H1 (cell line): ENCODE measurements around the gene TXNIP. TPM values are rescaled to one million over a fixed set of nuclear protein-coding genes. Genes with fewer than 3 reads are reported as not detected.

ENCODE experiments used
- CTCF ChIA-PET: fragments of 300-600 bp; sonication (Branson Sonifier 250); formaldehyde crosslinking; loops from one replicate; lab custom pipeline; 2021; ENCODE audit not compliant: partially characterized antibody; lab: Charles Lee
- POLR2A ChIA-PET: fragments of 300-600 bp; sonication (Branson Sonifier 250); formaldehyde crosslinking; loops from one replicate; lab custom pipeline; 2021; ENCODE audit warnings: inconsistent platforms; ENCODE audit not compliant: partially characterized antibody; lab: Charles Lee
- DNase-seq, 2 experiments: peaks; one replicate each; pipeline versions ENCODE4 v3.0.0 to v3.0.0-alpha.2; 2010 to 2022; ENCODE audit warnings: low spot score in 2 of 2, low read depth in 1 of 2, mixed read lengths in 1 of 2
- FAIRE-seq: peaks from 2 replicates; lab custom pipeline; 2011; peaks lifted over from hg19 to GRCh38; lab: Jason Lieb, UNC
- H2AFZ ChIP-seq: 2 replicates; pipeline ENCODE4 v1.8.1; 2012; ENCODE audit warnings: low read length, inconsistent platforms
- H2AK5ac ChIP-seq: 2 replicates; pipeline ENCODE4 v1.6.1; 2013; ENCODE audit warnings: low read depth, low read length
- H2BK120ac ChIP-seq: replicated peaks from 2 replicates; pipeline ENCODE3; 2013; ENCODE audit warnings: low read depth, low read length, inconsistent platforms
- H2BK12ac ChIP-seq: 2 replicates; pipeline ENCODE4 v1.6.1; 2013; ENCODE audit warnings: low read depth, low read length
- H2BK15ac ChIP-seq: 2 replicates; pipeline ENCODE4 v1.6.1; 2013; ENCODE audit warnings: low read length
- H2BK20ac ChIP-seq: 2 replicates; pipeline ENCODE4 v1.6.1; 2013; ENCODE audit warnings: low read length
- H2BK5ac ChIP-seq: 2 replicates; pipeline ENCODE4 v1.6.1; 2013; ENCODE audit warnings: low read depth, low read length
- H3K14ac ChIP-seq: 2 replicates; pipeline ENCODE4 v1.6.1; 2013; ENCODE audit warnings: inconsistent platforms; ENCODE audit not compliant: insufficient read length
- H3K18ac ChIP-seq: 2 replicates; pipeline ENCODE4 v1.6.1; 2013; ENCODE audit warnings: low read length; ENCODE audit errors: extremely low read depth
- H3K23ac ChIP-seq: 2 replicates; pipeline ENCODE4 v1.6.1; 2013; ENCODE audit warnings: inconsistent platforms; ENCODE audit not compliant: insufficient read length
- H3K23me2 ChIP-seq: 2 replicates; pipeline ENCODE4 v1.6.1; 2013; ENCODE audit warnings: low read depth, low read length
- H3K27ac ChIP-seq: 2 replicates; pipeline ENCODE4 v1.6.1; 2011; ENCODE audit warnings: low read depth, low read length, inconsistent platforms
- H3K27me3 ChIP-seq, 4 experiments: replicated peaks in 1 of 4; 1 replicate in 1 of 4; 2 replicates in 3 of 4; pipeline versions ENCODE4 v1.6.1 to v1.8.1; 2011 to 2013; ENCODE audit warnings: low read length in 3 of 4, mild to moderate bottlenecking in 3 of 4, inconsistent platforms in 2 of 4, mixed read lengths in 2 of 4, moderate library complexity in 1 of 4; ENCODE audit not compliant: control insufficient read depth in 3 of 4, insufficient read depth in 3 of 4; ENCODE audit errors: extremely low read depth in 1 of 4
- H3K36me3 ChIP-seq, 4 experiments: 2 replicates each; pipeline versions ENCODE4 v1.6.1 to v1.8.1; 2011 to 2013; ENCODE audit warnings: mild to moderate bottlenecking in 4 of 4, low read length in 3 of 4, moderate library complexity in 2 of 4, control low read depth in 1 of 4, inconsistent platforms in 1 of 4; ENCODE audit not compliant: insufficient read depth in 4 of 4, control insufficient read depth in 2 of 4
- H3K4ac ChIP-seq: replicated peaks from 2 replicates; pipeline ENCODE3; 2013; ENCODE audit warnings: low read length, low read depth, mixed read lengths, inconsistent platforms; ENCODE audit not compliant: insufficient read length
- H3K4me1 ChIP-seq, 4 experiments: replicated peaks in 1 of 4; 1 replicate in 1 of 4; 2 replicates in 3 of 4; pipeline versions ENCODE4 v1.6.1 to v1.8.1; 2011 to 2013; ENCODE audit warnings: low read length in 3 of 4, inconsistent platforms in 2 of 4, mixed read lengths in 1 of 4; ENCODE audit not compliant: insufficient read depth in 4 of 4, control insufficient read depth in 3 of 4
- H3K4me2 ChIP-seq, 2 experiments: 2 replicates each; pipeline versions ENCODE4 v1.6.1 to v1.8.1; 2011 to 2013; ENCODE audit warnings: low read depth in 2 of 2, low read length in 2 of 2, control low read depth in 1 of 2, inconsistent platforms in 1 of 2, mild to moderate bottlenecking in 1 of 2; ENCODE audit not compliant: insufficient read depth in 1 of 2
- H3K4me3 ChIP-seq, 4 experiments: fragments of 200-600, 300-600 bp in 1 of 4; sonication (generic), shearing (Covaris generic), sonication (Bioruptor Twin) in 1 of 4; 2 replicates each; pipeline versions ENCODE4 v1.5.1 to v1.8.1; 2011 to 2016; ENCODE audit warnings: low read length in 4 of 4, low read depth in 3 of 4, control low read depth in 2 of 4, inconsistent platforms in 2 of 4, mild to moderate bottlenecking in 2 of 4, mixed read lengths in 1 of 4, moderate library complexity in 1 of 4; ENCODE audit not compliant: insufficient read depth in 2 of 4; ENCODE audit errors: extremely low read depth in 1 of 4
- H3K56ac ChIP-seq: replicated peaks from 2 replicates; pipeline ENCODE3; 2013; ENCODE audit warnings: low read depth, mild to moderate bottlenecking, mixed read lengths, low read length, inconsistent platforms; ENCODE audit not compliant: insufficient read length
- H3K79me1 ChIP-seq: 2 replicates; pipeline ENCODE4 v1.6.1; 2013; ENCODE audit warnings: low read depth, low read length, control low read depth
- H3K79me2 ChIP-seq, 2 experiments: 2 replicates each; pipeline versions ENCODE4 v1.6.1 to v1.8.1; 2012 to 2013; ENCODE audit warnings: low read length in 2 of 2, mild to moderate bottlenecking in 2 of 2, inconsistent platforms in 1 of 2; ENCODE audit not compliant: insufficient read depth in 2 of 2, control insufficient read depth in 1 of 2
- H3K9ac ChIP-seq, 4 experiments: replicated peaks in 1 of 4; 1 replicate in 1 of 4; 2 replicates in 3 of 4; pipeline versions ENCODE4 v1.6.1 to v1.8.1; 2011 to 2013; ENCODE audit warnings: low read depth in 3 of 4, low read length in 3 of 4, control low read depth in 2 of 4, mild to moderate bottlenecking in 2 of 4, moderate library complexity in 2 of 4, inconsistent platforms in 1 of 4; ENCODE audit errors: extremely low read depth in 1 of 4
- H3K9me3 ChIP-seq, 2 experiments: 2 replicates each; pipeline versions ENCODE4 v1.6.1 to v1.8.1; 2012 to 2013; ENCODE audit warnings: mild to moderate bottlenecking in 2 of 2, moderate library complexity in 2 of 2, control low read depth in 1 of 2, inconsistent platforms in 1 of 2, low read depth in 1 of 2, low read length in 1 of 2, mixed read lengths in 1 of 2; ENCODE audit not compliant: insufficient read depth in 2 of 2
- H4K20me1 ChIP-seq, 2 experiments: replicated peaks in 1 of 2; 2 replicates each; pipeline versions ENCODE3 to v1.8.1; 2011 to 2013; ENCODE audit warnings: inconsistent platforms in 2 of 2, low read length in 2 of 2, mild to moderate bottlenecking in 1 of 2; ENCODE audit not compliant: insufficient read depth in 2 of 2, control insufficient read depth in 1 of 2
- H4K5ac ChIP-seq: 2 replicates; pipeline ENCODE4 v1.6.1; 2013; ENCODE audit warnings: low read length, low read depth, mixed read lengths, inconsistent platforms; ENCODE audit not compliant: insufficient read length
- H4K8ac ChIP-seq: 2 replicates; pipeline ENCODE4 v1.8.0; 2013; ENCODE audit warnings: mild to moderate bottlenecking, moderate library complexity, low read length, inconsistent platforms; ENCODE audit not compliant: insufficient read depth; ENCODE audit errors: extremely low read depth
- H4K91ac ChIP-seq: replicated peaks from 2 replicates; pipeline ENCODE3; 2013; ENCODE audit warnings: low read length, mixed read lengths, inconsistent platforms; ENCODE audit not compliant: insufficient read length
- BRCA1 ChIP-seq: IDR thresholded peaks from 2 replicates; pipeline ENCODE4 v1.6.1; 2012; ENCODE audit warnings: low read depth, low read length, improper control_type of control experiment
- CEBPB ChIP-seq: IDR thresholded peaks from 2 replicates; pipeline ENCODE4 v1.6.1; 2012; ENCODE audit warnings: low read depth, low read length
- FOSL1 ChIP-seq: IDR thresholded peaks from 2 replicates; pipeline ENCODE4 v1.6.1; 2011; ENCODE audit warnings: mild to moderate bottlenecking, low read depth, low read length, moderate library complexity; ENCODE audit not compliant: insufficient read depth
- GABPA ChIP-seq: IDR thresholded peaks from 2 replicates; pipeline ENCODE4 v1.6.1; 2011; ENCODE audit warnings: mild to moderate bottlenecking, low read length, moderate library complexity, borderline replicate concordance; ENCODE audit not compliant: insufficient read depth
- HDAC2 ChIP-seq, 2 experiments: fragments of 300-600 bp in 1 of 2; sonication (generic) in 1 of 2; IDR thresholded peaks; 2 replicates each; pipeline ENCODE4 v1.6.1; 2011 to 2012; ENCODE audit warnings: low read depth in 2 of 2, low read length in 2 of 2, mild to moderate bottlenecking in 2 of 2, moderate library complexity in 2 of 2, borderline replicate concordance in 1 of 2, inconsistent platforms in 1 of 2
- KDM1A ChIP-seq: fragments of 200-600, 300-600 bp; sonication (generic); IDR thresholded peaks from 2 replicates; pipeline ENCODE4 v1.7.1; 2016; ENCODE audit warnings: mild to moderate bottlenecking, low read length, borderline replicate concordance
- KDM4A ChIP-seq: IDR thresholded peaks from one replicate; pipeline ENCODE4 v1.7.1; 2012; ENCODE audit warnings: low read depth, mild to moderate bottlenecking, moderate library complexity, low read length, inconsistent platforms; ENCODE audit not compliant: severe bottlenecking
- KDM5A ChIP-seq: fragments of 200-600 bp; IDR thresholded peaks from 2 replicates; pipeline ENCODE4 v1.7.1; 2012; ENCODE audit warnings: mild to moderate bottlenecking, low read length, inconsistent platforms, mixed read lengths
- RFX5 ChIP-seq: IDR thresholded peaks from 2 replicates; pipeline ENCODE4 v1.6.1; 2011; ENCODE audit warnings: low read depth, low read length, improper control_type of control experiment, borderline replicate concordance
- SP4 ChIP-seq: IDR thresholded peaks from 2 replicates; pipeline ENCODE4 v1.6.1; 2012; ENCODE audit warnings: low read length, inconsistent platforms
- WGBS, 2 experiments: shearing (Covaris generic) in 1 of 2; methylation state at CpG; one replicate each; pipeline versions ENCODE4 v1.1.6 to v1.1.7; 2013 to 2015; ENCODE audit warnings: low lambda C conversion rate in 2 of 2, mixed read lengths in 2 of 2, inconsistent platforms in 1 of 2, low coverage in 1 of 2, missing lambda C conversion rate in 1 of 2; ENCODE audit not compliant: insufficient replicate concordance in 2 of 2, insufficient coverage in 1 of 2, insufficient read length in 1 of 2; ENCODE audit errors: extremely low coverage in 1 of 2, missing lambda C conversion rate in 1 of 2; 5-methylcytosine and 5-hydroxymethylcytosine counted together
- polyA plus RNA-seq, 7 experiments: library from polyadenylated mRNA; depleted of rRNA in 3 of 7; stranded (reverse) in 5 of 7; unstranded in 2 of 7; fragments of >200 nt in 5 of 7; fragments of 200-250 nt in 2 of 7; gene quantifications; 1 replicate in 5 of 7; 2 replicates in 1 of 7; 4 replicates in 1 of 7; pipeline versions ENCODE4 v1.2.1 to v1.2.3, GENCODE V29; 2011 to 2013; ENCODE audit warnings: missing spikeins in 2 of 7, mixed read lengths in 2 of 7
- total RNA-seq: library from RNA; stranded (reverse); fragmentation: NEBNext Ultra II Directional; extraction: Animal tissue kit (Norgen Biotek cat#: 25700); gene quantifications from 2 replicates; pipeline ENCODE4 v1.2.1, GENCODE V29; 2021
- TF ChIP-seq, protein P1 (sequence below): IDR thresholded peaks from 2 replicates; pipeline ENCODE4 v1.6.1; 2011; ENCODE audit warnings: low read length, improper control_type of control experiment

The TXNIP gene
- total and polyA plus RNA-seq, 2 of the 8 experiments (the other 6 are each of a cell fraction or from before 2014, with no cell fraction given): 12.3 to 56.8 TPM

- no peak overlapping the region for H3K4me3 ChIP-seq
- H3K27me3 ChIP-seq: no peaks in the 10 kb centered on the region
- peaks cover 9% of the 10 kb centered on the region for H3K23me2 ChIP-seq
- H3K27ac ChIP-seq: no peak overlapping the region
- H2BK15ac ChIP-seq: no peak overlapping the region
- no peak overlapping the region for H3K56ac ChIP-seq
- H3K9me3 ChIP-seq: no peaks in the 10 kb centered on the region
- no peak overlapping the region for H2BK120ac ChIP-seq
- peaks cover 3% of the 10 kb centered on the region; the same call in 1 of the 2 replicates for H3K79me1 ChIP-seq
- no peak overlapping the region for H3K14ac ChIP-seq
- H4K5ac ChIP-seq: no peak overlapping the region
- H2BK5ac ChIP-seq: no peak overlapping the region
- H3K79me2 ChIP-seq: peaks cover 4 to 18% of the 10 kb centered on the region in 2 experiments; a peak in 3 of 4 replicates
- no peak overlapping the region; a peak in 2 of 4 replicates for H3K4me2 ChIP-seq
- no peak overlapping the region for H2AK5ac ChIP-seq
- H4K20me1 ChIP-seq: peaks cover 0 to under 1% of the 10 kb centered on the region in 2 experiments
- H3K9ac ChIP-seq: no peak overlapping the region
- H4K91ac ChIP-seq: no peak overlapping the region
- ChIA-PET CTCF (interaction anchor here (1.3 kb wide), 1 partner anchor 20 kb away, joined by 3 read pairs; no protein-coding TSS in a partner anchor), POLR2A (interaction anchor here (13.4 kb wide), 1 partner anchor 17 kb away, joined by 218 read pairs; no protein-coding TSS in a partner anchor)
- H4K8ac ChIP-seq: no peak overlapping the region
- no peak overlapping the region for H2BK20ac ChIP-seq
- peak overlapping the region; percentile 5; the same call in 1 of the 2 replicates for H2BK12ac ChIP-seq
- no peak overlapping the region for H3K23ac ChIP-seq
- WGBS, 2 experiments: 88% methylated on average over 5 of the region's 5 CpGs; no CpG with 5 or more reads in 1 of the 2 experiments
- H3K4me1 ChIP-seq: peaks cover 2 to 8% (median 6%) of the 10 kb centered on the region in 4 experiments; a peak in 4 of 7 replicates
- no peak overlapping the region for H3K4ac ChIP-seq
- no peak for FAIRE-seq
- H2AFZ ChIP-seq: peak overlapping the region; percentile 65; the same call in 1 of the 2 replicates
- no peak for DNase-seq
- no peak overlapping the region for H3K18ac ChIP-seq
- H3K36me3 ChIP-seq: peaks cover 1 to 10% (median 5%) of the 10 kb centered on the region in 4 experiments
- TF ChIP-seq SP4 (no peak), KDM5A (no peak), KDM4A (no peak), BRCA1 (no peak), CEBPB (no peak), FOSL1 (no peak), HDAC2 (IDR thresholded peaks at IDR 0.05; ENCODE audit: borderline replicate concordance in 1 of 2, low read depth in 2 of 2, low read length in 2 of 2) (no peak), RFX5 (no peak), GABPA (no peak), KDM1A (no peak)
- TF ChIP-seq, protein P1, sequence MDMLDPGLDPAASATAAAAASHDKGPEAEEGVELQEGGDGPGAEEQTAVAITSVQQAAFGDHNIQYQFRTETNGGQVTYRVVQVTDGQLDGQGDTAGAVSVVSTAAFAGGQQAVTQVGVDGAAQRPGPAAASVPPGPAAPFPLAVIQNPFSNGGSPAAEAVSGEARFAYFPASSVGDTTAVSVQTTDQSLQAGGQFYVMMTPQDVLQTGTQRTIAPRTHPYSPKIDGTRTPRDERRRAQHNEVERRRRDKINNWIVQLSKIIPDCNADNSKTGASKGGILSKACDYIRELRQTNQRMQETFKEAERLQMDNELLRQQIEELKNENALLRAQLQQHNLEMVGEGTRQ: no peak
Measured at GRCh38 chr1:145999321-146000024, 3.1 kb upstream of the TXNIP start.
